Tibial nerve (tissue), 4 donors: ENCODE measurements around the gene DISP1.

Experiments
- CTCF ChIP-seq, 5 experiments: fragments of 200-600 bp in 3 of 5; fragments of 450-650 bp in 2 of 5; sonication (generic) in 3 of 5; IDR thresholded peaks; one replicate each; pipeline ENCODE4 v1.5.1; 2016 to 2019; ENCODE audit warnings: antibody characterized with exemption in 5 of 5, mild to moderate bottlenecking in 3 of 5, moderate library complexity in 2 of 5
- EP300 ChIP-seq, 2 donors: sonication (generic); formaldehyde crosslinking; IDR thresholded peaks; one replicate each; pipeline ENCODE4 v1.6.1; 2017; ENCODE audit warnings: antibody characterized with exemption in 2 of 2, mild to moderate bottlenecking in 1 of 2
- POLR2A ChIP-seq, 2 donors: fragments of 450-650 bp; IDR thresholded peaks; one replicate each; pipeline ENCODE4 v1.6.1; 2017; ENCODE audit warnings: antibody characterized with exemption in 2 of 2, mild to moderate bottlenecking in 2 of 2, moderate library complexity in 2 of 2

GRCh38 chr1:222784916-222785315 lies 29.9 kb upstream of the DISP1 start:
- no peak for TF ChIP-seq CTCF (IDR thresholded peaks at IDR 0.05)
- TF ChIP-seq EP300 (IDR thresholded peaks at IDR 0.05): no peak
- no peak for TF ChIP-seq POLR2A (IDR thresholded peaks at IDR 0.05)
